H1 (cell line): ENCODE data around the gene ADARB2. TPM values are rescaled to one million over a fixed set of nuclear protein-coding genes. Genes with fewer than 3 reads are reported as not detected.

ENCODE experiments used
- CTCF ChIA-PET: fragments of 300-600 bp; sonication (Branson Sonifier 250); formaldehyde crosslinking; loops from one replicate; lab custom pipeline; 2021; ENCODE audit not compliant: partially characterized antibody; lab: Charles Lee
- POLR2A ChIA-PET: fragments of 300-600 bp; sonication (Branson Sonifier 250); formaldehyde crosslinking; loops from one replicate; lab custom pipeline; 2021; ENCODE audit warnings: inconsistent platforms; ENCODE audit not compliant: partially characterized antibody; lab: Charles Lee
- DNase-seq, 2 experiments: peaks; one replicate each; pipeline versions ENCODE4 v3.0.0 to v3.0.0-alpha.2; 2010 to 2022; ENCODE audit warnings: low spot score in 2 of 2, low read depth in 1 of 2, mixed read lengths in 1 of 2
- FAIRE-seq: peaks from 2 replicates; lab custom pipeline; 2011; peaks lifted over from hg19 to GRCh38; lab: Jason Lieb, UNC
- H2AFZ ChIP-seq: 2 replicates; pipeline ENCODE4 v1.8.1; 2012; ENCODE audit warnings: low read length, inconsistent platforms
- H2AK5ac ChIP-seq: 2 replicates; pipeline ENCODE4 v1.6.1; 2013; ENCODE audit warnings: low read depth, low read length
- H2BK120ac ChIP-seq: replicated peaks from 2 replicates; pipeline ENCODE3; 2013; ENCODE audit warnings: low read depth, low read length, inconsistent platforms
- H2BK12ac ChIP-seq: 2 replicates; pipeline ENCODE4 v1.6.1; 2013; ENCODE audit warnings: low read depth, low read length
- H2BK15ac ChIP-seq: 2 replicates; pipeline ENCODE4 v1.6.1; 2013; ENCODE audit warnings: low read length
- H2BK20ac ChIP-seq: 2 replicates; pipeline ENCODE4 v1.6.1; 2013; ENCODE audit warnings: low read length
- H2BK5ac ChIP-seq: 2 replicates; pipeline ENCODE4 v1.6.1; 2013; ENCODE audit warnings: low read depth, low read length
- H3K14ac ChIP-seq: 2 replicates; pipeline ENCODE4 v1.6.1; 2013; ENCODE audit warnings: inconsistent platforms; ENCODE audit not compliant: insufficient read length
- H3K18ac ChIP-seq: 2 replicates; pipeline ENCODE4 v1.6.1; 2013; ENCODE audit warnings: low read length; ENCODE audit errors: extremely low read depth
- H3K23ac ChIP-seq: 2 replicates; pipeline ENCODE4 v1.6.1; 2013; ENCODE audit warnings: inconsistent platforms; ENCODE audit not compliant: insufficient read length
- H3K23me2 ChIP-seq: 2 replicates; pipeline ENCODE4 v1.6.1; 2013; ENCODE audit warnings: low read depth, low read length
- H3K27ac ChIP-seq: 2 replicates; pipeline ENCODE4 v1.6.1; 2011; ENCODE audit warnings: low read depth, low read length, inconsistent platforms
- H3K27me3 ChIP-seq, 4 experiments: replicated peaks in 1 of 4; 1 replicate in 1 of 4; 2 replicates in 3 of 4; pipeline versions ENCODE4 v1.6.1 to v1.8.1; 2011 to 2013; ENCODE audit warnings: low read length in 3 of 4, mild to moderate bottlenecking in 3 of 4, inconsistent platforms in 2 of 4, mixed read lengths in 2 of 4, moderate library complexity in 1 of 4; ENCODE audit not compliant: control insufficient read depth in 3 of 4, insufficient read depth in 3 of 4; ENCODE audit errors: extremely low read depth in 1 of 4
- H3K36me3 ChIP-seq, 4 experiments: 2 replicates each; pipeline versions ENCODE4 v1.6.1 to v1.8.1; 2011 to 2013; ENCODE audit warnings: mild to moderate bottlenecking in 4 of 4, low read length in 3 of 4, moderate library complexity in 2 of 4, control low read depth in 1 of 4, inconsistent platforms in 1 of 4; ENCODE audit not compliant: insufficient read depth in 4 of 4, control insufficient read depth in 2 of 4
- H3K4ac ChIP-seq: replicated peaks from 2 replicates; pipeline ENCODE3; 2013; ENCODE audit warnings: low read length, low read depth, mixed read lengths, inconsistent platforms; ENCODE audit not compliant: insufficient read length
- H3K4me1 ChIP-seq, 4 experiments: replicated peaks in 1 of 4; 1 replicate in 1 of 4; 2 replicates in 3 of 4; pipeline versions ENCODE4 v1.6.1 to v1.8.1; 2011 to 2013; ENCODE audit warnings: low read length in 3 of 4, inconsistent platforms in 2 of 4, mixed read lengths in 1 of 4; ENCODE audit not compliant: insufficient read depth in 4 of 4, control insufficient read depth in 3 of 4
- H3K4me2 ChIP-seq, 2 experiments: 2 replicates each; pipeline versions ENCODE4 v1.6.1 to v1.8.1; 2011 to 2013; ENCODE audit warnings: low read depth in 2 of 2, low read length in 2 of 2, control low read depth in 1 of 2, inconsistent platforms in 1 of 2, mild to moderate bottlenecking in 1 of 2; ENCODE audit not compliant: insufficient read depth in 1 of 2
- H3K4me3 ChIP-seq, 4 experiments: fragments of 200-600, 300-600 bp in 1 of 4; sonication (generic), shearing (Covaris generic), sonication (Bioruptor Twin) in 1 of 4; 2 replicates each; pipeline versions ENCODE4 v1.5.1 to v1.8.1; 2011 to 2016; ENCODE audit warnings: low read length in 4 of 4, low read depth in 3 of 4, control low read depth in 2 of 4, inconsistent platforms in 2 of 4, mild to moderate bottlenecking in 2 of 4, mixed read lengths in 1 of 4, moderate library complexity in 1 of 4; ENCODE audit not compliant: insufficient read depth in 2 of 4; ENCODE audit errors: extremely low read depth in 1 of 4
- H3K56ac ChIP-seq: replicated peaks from 2 replicates; pipeline ENCODE3; 2013; ENCODE audit warnings: low read depth, mild to moderate bottlenecking, mixed read lengths, low read length, inconsistent platforms; ENCODE audit not compliant: insufficient read length
- H3K79me1 ChIP-seq: 2 replicates; pipeline ENCODE4 v1.6.1; 2013; ENCODE audit warnings: low read depth, low read length, control low read depth
- H3K79me2 ChIP-seq, 2 experiments: 2 replicates each; pipeline versions ENCODE4 v1.6.1 to v1.8.1; 2012 to 2013; ENCODE audit warnings: low read length in 2 of 2, mild to moderate bottlenecking in 2 of 2, inconsistent platforms in 1 of 2; ENCODE audit not compliant: insufficient read depth in 2 of 2, control insufficient read depth in 1 of 2
- H3K9ac ChIP-seq, 4 experiments: replicated peaks in 1 of 4; 1 replicate in 1 of 4; 2 replicates in 3 of 4; pipeline versions ENCODE4 v1.6.1 to v1.8.1; 2011 to 2013; ENCODE audit warnings: low read depth in 3 of 4, low read length in 3 of 4, control low read depth in 2 of 4, mild to moderate bottlenecking in 2 of 4, moderate library complexity in 2 of 4, inconsistent platforms in 1 of 4; ENCODE audit errors: extremely low read depth in 1 of 4
- H3K9me3 ChIP-seq, 2 experiments: 2 replicates each; pipeline versions ENCODE4 v1.6.1 to v1.8.1; 2012 to 2013; ENCODE audit warnings: mild to moderate bottlenecking in 2 of 2, moderate library complexity in 2 of 2, control low read depth in 1 of 2, inconsistent platforms in 1 of 2, low read depth in 1 of 2, low read length in 1 of 2, mixed read lengths in 1 of 2; ENCODE audit not compliant: insufficient read depth in 2 of 2
- H4K20me1 ChIP-seq, 2 experiments: replicated peaks in 1 of 2; 2 replicates each; pipeline versions ENCODE3 to v1.8.1; 2011 to 2013; ENCODE audit warnings: inconsistent platforms in 2 of 2, low read length in 2 of 2, mild to moderate bottlenecking in 1 of 2; ENCODE audit not compliant: insufficient read depth in 2 of 2, control insufficient read depth in 1 of 2
- H4K5ac ChIP-seq: 2 replicates; pipeline ENCODE4 v1.6.1; 2013; ENCODE audit warnings: low read length, low read depth, mixed read lengths, inconsistent platforms; ENCODE audit not compliant: insufficient read length
- H4K8ac ChIP-seq: 2 replicates; pipeline ENCODE4 v1.8.0; 2013; ENCODE audit warnings: mild to moderate bottlenecking, moderate library complexity, low read length, inconsistent platforms; ENCODE audit not compliant: insufficient read depth; ENCODE audit errors: extremely low read depth
- H4K91ac ChIP-seq: replicated peaks from 2 replicates; pipeline ENCODE3; 2013; ENCODE audit warnings: low read length, mixed read lengths, inconsistent platforms; ENCODE audit not compliant: insufficient read length
- BRCA1 ChIP-seq: IDR thresholded peaks from 2 replicates; pipeline ENCODE4 v1.6.1; 2012; ENCODE audit warnings: low read depth, low read length, improper control_type of control experiment
- CEBPB ChIP-seq: IDR thresholded peaks from 2 replicates; pipeline ENCODE4 v1.6.1; 2012; ENCODE audit warnings: low read depth, low read length
- GABPA ChIP-seq: IDR thresholded peaks from 2 replicates; pipeline ENCODE4 v1.6.1; 2011; ENCODE audit warnings: mild to moderate bottlenecking, low read length, moderate library complexity, borderline replicate concordance; ENCODE audit not compliant: insufficient read depth
- POLR2A ChIP-seq, 2 experiments: IDR thresholded peaks; 1 replicate in 1 of 2; 2 replicates in 1 of 2; pipeline ENCODE4 v1.6.1; 2011; ENCODE audit warnings: low read depth in 2 of 2, low read length in 2 of 2, mild to moderate bottlenecking in 2 of 2; ENCODE audit errors: control extremely low read depth in 1 of 2
- RXRA ChIP-seq: IDR thresholded peaks from 2 replicates; pipeline ENCODE4 v1.6.1; 2011; ENCODE audit warnings: low read depth, mild to moderate bottlenecking, low read length, moderate library complexity; ENCODE audit not compliant: insufficient read depth
- SRF ChIP-seq: IDR thresholded peaks from 2 replicates; pipeline ENCODE4 v1.6.1; 2011; ENCODE audit warnings: mild to moderate bottlenecking, low read depth, low read length, moderate library complexity
- TBP ChIP-seq: IDR thresholded peaks from 2 replicates; pipeline ENCODE4 v1.6.1; 2011; ENCODE audit warnings: low read depth, low read length, improper control_type of control experiment
- TEAD4 ChIP-seq: IDR thresholded peaks from 2 replicates; pipeline ENCODE4 v1.6.1; 2012; ENCODE audit warnings: low read depth, low read length, inconsistent platforms, mixed read lengths
- WGBS, 2 experiments: shearing (Covaris generic) in 1 of 2; methylation state at CpG; one replicate each; pipeline versions ENCODE4 v1.1.6 to v1.1.7; 2013 to 2015; ENCODE audit warnings: low lambda C conversion rate in 2 of 2, mixed read lengths in 2 of 2, inconsistent platforms in 1 of 2, low coverage in 1 of 2, missing lambda C conversion rate in 1 of 2; ENCODE audit not compliant: insufficient replicate concordance in 2 of 2, insufficient coverage in 1 of 2, insufficient read length in 1 of 2; ENCODE audit errors: extremely low coverage in 1 of 2, missing lambda C conversion rate in 1 of 2; 5-methylcytosine and 5-hydroxymethylcytosine counted together
- polyA plus RNA-seq, 7 experiments: library from polyadenylated mRNA; depleted of rRNA in 3 of 7; stranded (reverse) in 5 of 7; unstranded in 2 of 7; fragments of >200 nt in 5 of 7; fragments of 200-250 nt in 2 of 7; gene quantifications; 1 replicate in 5 of 7; 2 replicates in 1 of 7; 4 replicates in 1 of 7; pipeline versions ENCODE4 v1.2.1 to v1.2.3, GENCODE V29; 2011 to 2013; ENCODE audit warnings: missing spikeins in 2 of 7, mixed read lengths in 2 of 7
- total RNA-seq: library from RNA; stranded (reverse); fragmentation: NEBNext Ultra II Directional; extraction: Animal tissue kit (Norgen Biotek cat#: 25700); gene quantifications from 2 replicates; pipeline ENCODE4 v1.2.1, GENCODE V29; 2021

Gene ADARB2
- total and polyA plus RNA-seq, 2 of the 8 experiments (the other 6 are each of a cell fraction or from before 2014, with no cell fraction given), result 2.2 to 2.8 TPM

DNA sequence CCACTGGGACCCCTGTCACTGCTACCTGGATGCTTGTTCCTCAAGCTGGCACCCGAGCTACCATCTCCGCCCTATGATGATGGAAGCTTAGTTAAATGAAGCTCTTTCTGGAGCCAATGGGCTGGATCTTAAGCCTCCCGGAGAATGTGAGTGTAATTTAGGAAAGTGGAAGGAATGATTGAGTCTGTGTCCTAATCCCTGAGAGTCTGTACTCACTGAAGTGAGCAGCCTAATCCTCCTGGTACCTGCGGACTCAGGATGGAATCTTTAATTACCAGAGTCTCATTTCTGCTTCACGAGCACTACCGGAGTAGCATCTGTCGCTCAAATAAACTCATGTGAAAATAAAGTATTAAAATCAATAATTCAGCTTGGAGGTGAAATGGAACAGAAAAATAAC, 425.6 kb downstream of the ADARB2 start:
- no peak overlapping the region for H3K4me3 ChIP-seq
- no peak overlapping the region for H3K9ac ChIP-seq
- H3K9me3 ChIP-seq, result no peaks in the 10 kb centered on the region
- peak overlapping the region; percentile 99 for H2BK20ac ChIP-seq
- peak overlapping the region; percentile 88 for H4K91ac ChIP-seq
- H3K14ac ChIP-seq, result no peak overlapping the region
- no peak overlapping the region for H3K4ac ChIP-seq
- POLR2A ChIA-PET, result interaction anchor here (0.9 to 2.9 kb wide), 5 partner anchors 9 to 46 kb away, joined by 3 to 21 read pairs (median 3); no protein-coding TSS in a partner anchor
- H4K20me1 ChIP-seq, result no peaks in the 10 kb centered on the region
- peak overlapping the region; percentile 9 for H4K5ac ChIP-seq
- no peaks in the 10 kb centered on the region for H3K79me1 ChIP-seq
- peaks cover 3% of the 10 kb centered on the region; the same call in 1 of the 2 replicates for H3K23me2 ChIP-seq
- DNase-seq, result no peak
- CTCF ChIA-PET, result interaction anchor here (0.6 to 1.2 kb wide), 3 partner anchors 14 to 1739 kb away, joined by 3 to 4 read pairs (median 3); no protein-coding TSS in a partner anchor
- H2BK120ac ChIP-seq, result peak overlapping the region; percentile 100
- H3K56ac ChIP-seq, result peak overlapping the region; percentile 23
- H2AFZ ChIP-seq, result no peak overlapping the region
- no peaks in the 10 kb centered on the region for H3K27me3 ChIP-seq
- WGBS, 2 experiments, result 89% methylated on average over 7 of the region's 7 CpGs; no CpG with 5 or more reads in 1 of the 2 experiments
- no peak overlapping the region for H3K23ac ChIP-seq
- no peaks in the 10 kb centered on the region for H3K36me3 ChIP-seq
- no peaks in the 10 kb centered on the region for H3K79me2 ChIP-seq
- no peak overlapping the region for H2BK15ac ChIP-seq
- peak overlapping the region; percentile 99 for H2BK12ac ChIP-seq
- no peak overlapping the region for H4K8ac ChIP-seq
- peak overlapping the region; percentile 84 for H3K18ac ChIP-seq
- H2BK5ac ChIP-seq, result peak overlapping the region; percentile 100; the same call in 1 of the 2 replicates
- H3K27ac ChIP-seq, result peak overlapping the region; percentile 93; the same call in 1 of the 2 replicates
- FAIRE-seq, result no peak
- H2AK5ac ChIP-seq, result peak overlapping the region; percentile 97
- H3K4me2 ChIP-seq, result no peak overlapping the region; a peak in 1 of 4 replicates
- H3K4me1 ChIP-seq, result peaks cover 15 to 27% (median 22%) of the 10 kb centered on the region in 4 experiments
- no peak for TF ChIP-seq POLR2A (IDR thresholded peaks at IDR 0.05; ENCODE audit: control extremely low read depth in 1 of 2, low read depth in 2 of 2, low read length in 2 of 2)
- TF ChIP-seq CEBPB, result no peak
- TF ChIP-seq RXRA, result no peak
- TF ChIP-seq SRF, result no peak
- TF ChIP-seq BRCA1, result no peak
- no peak for TF ChIP-seq TBP
- no peak for TF ChIP-seq GABPA
- TF ChIP-seq TEAD4, result no peak
